Adrenal gland (tissue), 5 donors: ENCODE data around the gene S100A7A.

Experiments
- POLR2A ChIP-seq, 2 donors: fragments of 450-650 bp; IDR thresholded peaks; one replicate each; pipeline ENCODE4 v1.6.1; 2017; ENCODE audit warnings: antibody characterized with exemption in 2 of 2, mild to moderate bottlenecking in 2 of 2, moderate library complexity in 1 of 2
- TF ChIP-seq, protein P1 (sequence below), 6 experiments: fragments of 450-650 bp in 4 of 6; fragments of 200-600 bp in 2 of 6; sonication (generic) in 1 of 6; IDR thresholded peaks; 1 replicate in 5 of 6; 2 replicates in 1 of 6; pipeline versions ENCODE4 v1.5.1 to v1.8.0; 2016 to 2021; ENCODE audit warnings: antibody characterized with exemption in 6 of 6, mild to moderate bottlenecking in 2 of 6, moderate library complexity in 1 of 6
- donor health status: DM: no; HTN: no; CAD: no.

DNA sequence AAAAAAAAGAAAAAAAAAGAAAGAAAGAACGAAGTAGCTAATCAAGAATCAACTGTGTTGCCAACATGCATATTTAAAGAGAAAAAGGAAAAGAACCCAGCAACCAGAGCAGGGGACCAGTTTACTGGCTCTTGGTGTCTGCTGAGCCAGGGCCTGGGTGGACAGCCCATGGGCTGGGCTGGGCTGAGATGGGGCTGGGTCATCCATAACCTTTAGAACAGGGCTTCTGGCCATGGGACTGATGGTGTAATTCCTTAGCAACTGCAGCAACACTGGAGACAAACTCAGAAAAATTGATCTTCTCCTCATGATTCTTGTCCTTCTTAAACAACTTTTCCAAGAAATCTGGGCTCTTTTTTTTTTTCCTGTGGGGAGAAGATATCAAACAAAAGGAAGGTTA is 10.5 kb downstream of the S100A7A start:
- TF ChIP-seq, protein P1, sequence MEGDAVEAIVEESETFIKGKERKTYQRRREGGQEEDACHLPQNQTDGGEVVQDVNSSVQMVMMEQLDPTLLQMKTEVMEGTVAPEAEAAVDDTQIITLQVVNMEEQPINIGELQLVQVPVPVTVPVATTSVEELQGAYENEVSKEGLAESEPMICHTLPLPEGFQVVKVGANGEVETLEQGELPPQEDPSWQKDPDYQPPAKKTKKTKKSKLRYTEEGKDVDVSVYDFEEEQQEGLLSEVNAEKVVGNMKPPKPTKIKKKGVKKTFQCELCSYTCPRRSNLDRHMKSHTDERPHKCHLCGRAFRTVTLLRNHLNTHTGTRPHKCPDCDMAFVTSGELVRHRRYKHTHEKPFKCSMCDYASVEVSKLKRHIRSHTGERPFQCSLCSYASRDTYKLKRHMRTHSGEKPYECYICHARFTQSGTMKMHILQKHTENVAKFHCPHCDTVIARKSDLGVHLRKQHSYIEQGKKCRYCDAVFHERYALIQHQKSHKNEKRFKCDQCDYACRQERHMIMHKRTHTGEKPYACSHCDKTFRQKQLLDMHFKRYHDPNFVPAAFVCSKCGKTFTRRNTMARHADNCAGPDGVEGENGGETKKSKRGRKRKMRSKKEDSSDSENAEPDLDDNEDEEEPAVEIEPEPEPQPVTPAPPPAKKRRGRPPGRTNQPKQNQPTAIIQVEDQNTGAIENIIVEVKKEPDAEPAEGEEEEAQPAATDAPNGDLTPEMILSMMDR (IDR thresholded peaks at IDR 0.05) = no peak
- no peak for TF ChIP-seq POLR2A (IDR thresholded peaks at IDR 0.05)
